ENCODE measurements around the gene P2RX7.
"Not testable (repeated sequence)": the region's sequence is repeated elsewhere in the genome, so short reads cannot be mapped to it uniquely, and the experiment has no call there.

The P2RX7 gene

GRCh38 chr12:121135320-121135719 is 2.6 kb downstream of the P2RX7 start:
- DNase-seq, result no peak

DNA sequence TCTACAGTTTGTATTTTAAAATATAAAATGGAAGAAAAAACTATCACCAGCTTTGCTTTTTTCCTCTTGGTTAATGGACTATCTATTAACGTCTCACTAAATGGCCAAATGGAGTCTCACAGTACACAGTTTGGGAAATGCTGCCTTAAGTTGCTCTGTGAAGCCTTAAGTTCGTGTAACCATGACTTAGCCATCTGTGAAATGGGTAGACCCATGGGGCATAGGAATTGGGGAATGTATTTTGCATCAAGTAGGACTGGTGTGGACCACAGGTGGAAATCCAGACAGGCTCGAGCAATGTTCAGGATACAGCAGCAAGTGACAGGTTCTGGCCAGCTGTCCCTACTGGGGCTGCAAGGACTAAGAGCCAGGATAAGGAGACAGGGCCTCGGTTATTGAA is 4.8 kb downstream of the P2RX7 start:
- DNase-seq, result no peak

- no peak for DNase-seq
Observed at GRCh38 chr12:121138284-121138683, 5.6 kb downstream of the P2RX7 start.

DNA sequence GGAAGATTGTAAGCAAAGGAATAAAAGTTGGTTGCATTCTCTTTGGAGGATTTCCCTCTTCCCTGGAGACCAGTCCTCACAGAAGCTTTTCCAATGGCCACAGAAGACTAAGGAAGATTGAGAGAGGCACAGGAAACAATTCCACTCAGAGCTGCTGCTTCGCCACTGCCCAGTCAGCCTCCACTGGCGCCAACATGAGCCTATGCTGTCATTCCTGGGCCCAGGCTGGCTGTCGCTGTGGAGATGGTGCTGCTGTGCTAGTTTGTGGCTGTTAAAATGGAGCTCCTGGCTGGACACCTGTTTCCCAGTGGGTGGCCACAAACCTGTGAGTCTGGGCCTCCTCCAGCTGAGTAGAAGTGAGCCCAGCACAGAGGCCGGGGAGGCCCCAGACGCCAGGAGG is 6.6 kb downstream of the P2RX7 start:
- DNase-seq, result no peak

DNA sequence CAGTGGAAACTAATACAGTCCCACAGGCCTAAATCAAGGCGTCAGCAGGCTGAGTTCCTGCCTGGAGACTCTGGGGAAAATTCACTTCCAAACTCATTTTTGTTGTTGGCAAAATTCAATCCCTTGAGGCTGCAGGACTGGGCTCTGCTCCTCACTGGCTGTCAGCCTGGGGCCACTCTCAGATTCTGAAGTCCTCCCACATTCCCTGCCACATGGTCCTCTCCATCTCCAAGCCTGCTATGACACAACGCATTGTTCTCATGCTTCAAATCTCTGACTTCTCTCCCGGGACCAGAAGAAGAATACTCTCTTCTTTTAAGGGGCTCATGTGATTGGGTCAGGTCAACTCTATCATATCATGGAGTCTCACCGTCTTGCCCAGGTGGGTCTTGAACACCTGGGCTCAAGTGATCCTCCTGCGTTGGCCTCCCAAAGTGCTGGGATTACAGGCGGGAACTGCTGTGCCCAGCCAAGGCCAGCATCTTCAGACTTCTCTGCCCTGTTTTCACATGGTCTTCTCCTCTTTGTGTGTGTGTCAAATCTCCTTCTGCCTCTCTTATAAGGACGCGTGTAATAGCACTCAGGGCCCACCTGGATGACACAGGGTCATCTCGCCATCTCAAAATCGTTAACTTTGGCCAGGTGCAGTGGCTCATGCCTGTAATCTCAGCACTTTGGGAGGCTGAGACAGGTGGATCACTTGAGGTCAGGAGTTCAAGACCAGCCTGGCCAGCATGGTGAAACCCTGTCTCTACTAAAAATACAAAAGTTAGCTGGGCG is 9.7 kb downstream of the P2RX7 start:
- DNase-seq, result no peak

GRCh38 chr12:121144416-121144914 is 11.8 kb downstream of the P2RX7 start:
- DNase-seq, result no peak

DNA sequence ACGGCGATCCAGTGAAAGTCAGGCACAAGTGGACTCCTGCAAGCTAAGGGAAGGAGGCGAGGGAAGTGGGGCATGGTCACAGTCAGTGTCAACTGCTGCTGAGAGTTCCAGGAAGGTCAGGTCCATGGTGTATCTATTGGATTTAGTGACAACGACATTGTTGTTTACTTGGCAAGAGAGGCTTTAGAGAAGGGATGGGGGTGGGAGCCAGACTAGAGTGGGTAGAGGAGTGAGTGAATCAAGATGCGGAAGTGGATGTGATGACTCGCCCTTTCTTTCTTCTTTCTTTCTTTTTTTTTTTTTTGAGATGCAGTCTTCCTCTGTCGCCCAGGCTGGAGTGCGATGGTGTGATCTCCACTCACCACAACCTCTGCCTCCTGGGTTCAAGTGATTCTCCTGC is 12.5 kb downstream of the P2RX7 start:
- no peak for DNase-seq

GRCh38 chr12:121149289-121149688 is 16.6 kb downstream of the P2RX7 start:
- not testable (repeated sequence) for DNase-seq

DNA sequence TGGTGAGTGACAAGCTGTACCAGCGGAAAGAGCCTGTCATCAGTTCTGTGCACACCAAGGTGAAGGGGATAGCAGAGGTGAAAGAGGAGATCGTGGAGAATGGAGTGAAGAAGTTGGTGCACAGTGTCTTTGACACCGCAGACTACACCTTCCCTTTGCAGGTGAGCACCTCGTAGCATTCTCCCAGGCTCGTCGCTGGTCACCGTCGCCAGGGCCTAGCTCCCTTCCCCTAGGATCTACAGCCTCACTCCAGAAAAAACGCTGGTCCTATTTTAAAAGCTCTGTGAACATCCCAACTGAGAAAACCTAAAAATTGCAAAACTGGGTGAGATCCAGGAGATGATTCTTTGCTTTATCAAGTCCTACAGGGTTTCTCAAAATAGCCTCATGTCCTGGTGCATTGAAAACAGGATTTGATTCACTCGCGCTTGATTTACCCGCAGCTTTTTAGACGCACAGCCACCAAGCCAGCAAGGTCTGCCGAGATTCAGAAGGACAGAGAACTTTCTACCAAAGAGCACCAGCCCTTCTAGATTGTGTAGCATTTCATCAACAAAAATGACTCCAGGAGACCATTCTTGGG is 22.2 kb downstream of the P2RX7 start:
- no peak for DNase-seq

DNA sequence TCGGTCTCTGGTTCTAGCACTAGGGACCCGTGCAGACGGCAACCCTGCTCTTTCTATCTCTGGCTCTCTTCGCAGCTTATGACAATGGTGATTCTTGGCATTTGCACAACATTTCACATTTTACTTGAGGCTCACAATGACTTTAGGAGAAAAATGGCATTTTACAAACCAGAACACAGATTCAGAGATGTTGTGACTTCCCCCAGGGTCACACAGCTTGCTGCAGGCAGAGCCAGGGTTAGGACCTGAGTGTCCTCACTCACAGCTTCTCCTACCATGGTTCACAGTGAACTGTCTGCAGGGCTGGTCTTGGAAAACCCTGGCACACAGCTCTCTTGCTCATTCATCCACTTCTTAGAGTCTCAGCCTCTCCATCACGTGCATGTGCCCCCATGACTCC is 23.7 kb downstream of the P2RX7 start:
- DNase-seq, result no peak

- DNase-seq, result no peak
Observed at GRCh38 chr12:121158085-121158484, 25.4 kb downstream of the P2RX7 start.

DNA sequence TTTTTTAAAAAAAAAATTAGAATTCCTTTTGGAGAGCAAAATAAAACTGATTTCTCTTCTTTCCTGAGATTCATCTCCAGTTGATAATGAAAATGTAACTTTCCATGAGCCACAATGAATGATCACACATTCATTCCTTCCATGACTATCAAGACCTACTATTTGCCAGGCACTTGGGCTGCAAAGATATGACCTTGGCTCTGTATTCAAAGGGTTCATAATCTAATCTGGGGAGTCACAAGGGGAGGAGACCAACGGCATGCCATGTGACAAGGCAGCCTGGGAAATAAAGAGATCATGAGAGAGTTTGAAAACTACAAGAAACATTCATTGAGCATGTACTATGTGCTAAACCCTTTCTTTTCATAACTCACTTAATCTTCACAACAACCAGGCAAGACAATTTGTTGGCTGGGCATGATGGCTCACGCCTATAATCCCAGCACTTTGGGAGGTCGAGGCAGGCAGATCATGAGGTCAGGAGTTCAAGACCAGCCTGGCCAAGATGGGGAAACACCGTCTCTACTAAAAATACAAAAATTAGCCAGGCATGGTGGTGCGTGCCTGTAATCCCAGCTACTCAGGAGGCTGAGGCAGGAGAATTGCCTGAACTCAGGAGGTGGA is 26.2 kb downstream of the P2RX7 start:
- not testable (repeated sequence) for DNase-seq

GRCh38 chr12:121159467-121160307 is 27.0 kb downstream of the P2RX7 start:
- DNase-seq, result no peak

DNA sequence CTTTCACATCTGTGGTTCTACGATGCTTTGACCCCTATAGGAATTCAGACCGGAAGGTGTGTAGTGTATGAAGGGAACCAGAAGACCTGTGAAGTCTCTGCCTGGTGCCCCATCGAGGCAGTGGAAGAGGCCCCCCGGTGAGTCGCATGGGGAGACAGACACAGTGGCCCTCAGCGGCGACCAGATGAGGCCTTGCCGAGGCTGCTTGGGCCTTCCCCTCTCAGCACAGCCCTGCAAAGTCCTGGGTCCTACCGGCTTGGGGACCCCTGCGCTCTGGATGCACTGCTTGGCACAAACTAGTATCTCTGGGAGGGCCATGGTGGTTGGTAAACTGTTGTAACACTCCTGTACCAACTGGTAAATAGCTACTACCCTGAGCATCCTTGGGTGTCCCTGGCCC is 29.7 kb downstream of the P2RX7 start:
- no peak for DNase-seq

DNA sequence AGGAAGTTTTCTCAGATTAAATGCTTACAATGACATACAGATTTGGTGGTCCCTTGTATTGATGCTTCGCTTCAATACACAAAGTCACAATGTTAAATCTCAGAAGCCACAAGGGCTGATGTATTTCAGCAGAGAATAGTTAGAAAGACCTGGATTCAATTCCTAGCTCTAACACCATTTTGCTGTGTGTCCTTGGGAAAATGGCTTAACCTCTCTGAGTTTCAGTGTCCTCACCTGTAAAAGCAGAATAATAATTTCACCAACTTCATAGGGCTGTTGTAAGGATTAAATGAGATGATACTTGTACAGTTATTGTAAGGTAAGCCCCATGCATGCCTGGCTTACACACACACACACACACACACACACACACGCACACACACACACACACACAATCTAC is 30.3 kb downstream of the P2RX7 start:
- no peak for DNase-seq

DNA sequence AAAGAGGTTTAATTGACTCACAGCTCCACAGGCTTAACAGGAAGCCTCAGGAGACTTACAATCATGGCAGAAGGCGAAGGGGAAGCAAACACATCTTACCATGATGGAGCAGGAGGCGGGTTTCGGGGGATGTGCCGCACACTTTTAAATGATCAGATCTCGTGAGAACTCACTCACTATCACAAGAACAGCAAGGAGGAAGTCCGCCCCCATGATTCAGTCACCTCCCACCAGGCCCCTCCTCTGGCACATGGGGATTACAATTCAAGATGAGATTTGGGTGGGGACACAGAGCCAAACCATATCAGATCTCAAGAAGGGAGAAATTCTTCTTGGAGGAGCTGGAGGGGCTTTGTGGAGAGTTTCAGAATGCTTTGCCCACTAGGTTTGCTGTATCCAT is 32.2 kb downstream of the P2RX7 start:
- not testable (repeated sequence) for DNase-seq

DNA sequence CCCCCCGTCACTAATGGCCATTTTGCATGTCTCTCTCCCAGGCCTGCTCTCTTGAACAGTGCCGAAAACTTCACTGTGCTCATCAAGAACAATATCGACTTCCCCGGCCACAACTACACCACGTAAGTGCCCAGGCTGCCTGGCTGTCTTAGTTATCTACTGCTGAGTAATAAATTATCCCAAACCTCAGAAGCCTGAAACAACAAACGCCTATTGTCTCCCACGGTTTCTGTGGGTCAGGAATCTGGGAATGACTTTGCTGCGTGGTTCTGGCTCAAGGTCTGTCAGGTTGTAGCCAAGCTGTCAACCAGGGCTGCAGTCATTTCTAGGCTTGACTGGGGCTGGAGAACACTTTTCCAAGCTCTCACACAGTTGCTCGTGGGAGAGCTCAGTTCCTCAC is 32.6 kb downstream of the P2RX7 start:
- no peak for DNase-seq

GRCh38 chr12:121166356-121166755 is 33.7 kb downstream of the P2RX7 start:
- no peak for DNase-seq

GRCh38 chr12:121167232-121167820 is 34.6 kb downstream of the P2RX7 start:
- no peak for DNase-seq

- DNase-seq, result no peak
Observed at GRCh38 chr12:121167951-121168350, 35.3 kb downstream of the P2RX7 start.

DNA sequence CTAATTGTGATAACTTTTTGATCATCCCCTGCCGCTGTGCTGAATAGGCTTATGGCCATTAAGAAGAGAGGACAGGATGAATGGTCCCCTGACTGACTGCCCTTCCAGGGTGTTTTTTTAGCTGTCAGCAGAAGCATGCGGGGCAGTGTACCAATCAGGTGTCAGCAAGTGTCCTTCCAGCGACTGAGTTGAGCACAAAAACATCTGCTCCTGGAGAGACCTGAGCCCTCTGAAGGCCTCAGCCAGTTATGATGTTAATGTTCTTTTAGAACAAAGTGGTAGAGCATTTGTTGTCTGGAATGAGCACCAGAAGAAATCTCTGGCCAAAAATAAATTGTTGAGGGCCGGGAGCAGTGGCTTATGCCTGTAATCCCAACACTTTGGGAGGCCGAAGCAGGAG is 37.5 kb downstream of the P2RX7 start:
- no peak for DNase-seq

- no peak for DNase-seq
Observed at GRCh38 chr12:121170611-121171260, 38.1 kb downstream of the P2RX7 start.
